A549 treated with AZD9567 at 1 μM for 4 hours (cell line): ENCODE results near the gene CASP2. TPM values are rescaled to one million over a fixed set of nuclear protein-coding genes. Genes with fewer than 3 reads are reported as not detected.

Experiments used
- total RNA-seq: library from RNA; stranded (reverse); fragments of 200-300 nt; extraction: Qiagen RNA extraction; gene quantifications from 5 replicates; pipeline ENCODE4 v1.2.3, GENCODE V29; 2022; ENCODE audit not compliant: insufficient read depth

Gene CASP2
- total RNA-seq, result 17.8 to 19.7 TPM (median 19.1 TPM) in 5 replicates

DNA sequence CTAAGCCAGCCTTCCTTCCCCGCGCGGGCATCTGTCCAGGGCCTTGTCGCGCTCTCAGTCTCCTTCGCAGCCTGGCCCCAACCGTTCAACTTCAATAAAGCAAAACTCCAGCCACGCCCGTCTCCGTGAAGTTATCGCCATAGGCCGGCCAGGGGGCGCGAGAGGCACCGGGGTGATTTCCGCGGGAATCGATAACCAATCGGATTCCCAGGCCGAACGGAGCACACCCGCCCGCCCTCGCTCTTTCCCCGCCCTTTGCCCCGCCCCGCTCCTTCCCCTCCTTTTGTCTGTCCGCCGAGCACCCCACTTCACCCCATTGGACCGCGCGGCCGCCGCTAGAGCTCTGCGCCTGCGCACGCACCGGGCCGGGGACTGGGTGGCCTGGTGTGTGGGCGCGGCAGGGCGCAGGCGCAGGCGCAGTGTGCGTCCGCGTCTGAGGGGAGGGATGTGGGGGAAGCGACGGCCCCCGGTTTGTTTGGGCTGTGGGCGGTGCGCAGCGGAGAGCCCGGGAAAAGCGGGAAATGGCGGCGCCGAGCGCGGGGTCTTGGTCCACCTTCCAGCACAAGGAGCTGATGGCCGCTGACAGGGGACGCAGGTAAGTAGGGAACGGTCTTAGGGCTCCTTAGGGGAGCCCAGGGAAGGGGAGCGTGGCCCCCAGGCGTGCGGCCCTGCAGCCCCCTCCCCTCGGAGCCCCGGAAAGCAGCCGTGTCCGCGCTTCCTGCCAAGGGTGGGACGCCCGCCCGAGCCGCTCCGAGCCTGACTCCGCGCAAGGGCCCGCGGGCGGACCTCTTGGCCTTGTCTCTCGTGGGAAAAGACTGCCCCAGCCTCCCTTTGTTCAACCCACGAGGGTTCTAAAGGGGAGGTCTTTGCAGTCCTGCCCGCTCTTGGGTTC lies at the start of gene CASP2:
Gene CASP2 (plus strand): TSS at position 417 of the 892 bp plus-strand sequence. CDS start 105 bp downstream, at position 522.

DNA sequence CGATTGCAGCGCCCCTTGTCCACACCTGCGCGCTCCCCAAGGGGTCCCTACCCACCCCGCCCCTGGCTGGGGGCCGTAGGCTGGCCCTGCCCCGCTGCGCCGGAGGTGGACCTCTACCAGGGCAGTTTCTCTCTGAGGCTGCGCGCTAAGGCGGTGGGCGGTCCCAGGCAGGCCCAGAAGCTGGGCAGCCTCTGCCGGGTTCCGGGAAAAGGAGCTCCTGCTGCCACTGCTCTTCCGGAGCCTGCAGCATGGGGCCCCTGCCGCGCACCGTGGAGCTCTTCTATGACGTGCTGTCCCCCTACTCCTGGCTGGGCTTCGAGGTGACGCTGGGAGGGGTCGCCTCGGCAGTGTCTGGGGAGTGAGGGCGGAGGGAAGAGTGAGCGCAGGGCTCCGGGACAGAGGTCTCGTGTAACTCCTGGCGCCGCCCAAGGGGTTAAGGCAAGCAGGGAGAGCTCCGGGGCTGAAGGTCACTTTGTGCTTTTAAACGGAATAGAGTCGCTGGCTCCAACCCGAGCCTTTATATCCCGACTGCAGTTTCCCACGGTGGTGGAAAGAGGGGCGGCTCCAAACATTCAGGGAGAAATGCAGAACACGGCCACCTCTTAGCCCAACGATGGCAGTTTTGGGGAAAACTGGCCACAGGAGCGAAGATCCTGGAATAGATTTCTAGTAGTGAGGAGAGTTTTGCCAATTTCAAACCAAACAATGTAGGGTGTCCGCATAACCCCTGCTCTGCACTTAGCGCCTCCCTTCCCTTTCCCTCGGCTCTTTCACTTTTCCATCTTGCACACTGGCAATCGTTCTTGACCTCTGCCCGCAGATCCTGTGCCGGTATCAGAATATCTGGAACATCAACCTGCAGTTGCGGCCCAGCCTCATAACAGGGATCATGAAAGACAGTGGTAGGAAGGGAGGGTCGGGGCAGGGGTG lies 24.6 kb upstream of the CASP2 start, which contains the start of gene GSTK1:
Gene GSTK1 (plus strand): TSS at position 176 of the 930 bp plus-strand sequence. CDS start 73 bp downstream, at position 249.

DNA sequence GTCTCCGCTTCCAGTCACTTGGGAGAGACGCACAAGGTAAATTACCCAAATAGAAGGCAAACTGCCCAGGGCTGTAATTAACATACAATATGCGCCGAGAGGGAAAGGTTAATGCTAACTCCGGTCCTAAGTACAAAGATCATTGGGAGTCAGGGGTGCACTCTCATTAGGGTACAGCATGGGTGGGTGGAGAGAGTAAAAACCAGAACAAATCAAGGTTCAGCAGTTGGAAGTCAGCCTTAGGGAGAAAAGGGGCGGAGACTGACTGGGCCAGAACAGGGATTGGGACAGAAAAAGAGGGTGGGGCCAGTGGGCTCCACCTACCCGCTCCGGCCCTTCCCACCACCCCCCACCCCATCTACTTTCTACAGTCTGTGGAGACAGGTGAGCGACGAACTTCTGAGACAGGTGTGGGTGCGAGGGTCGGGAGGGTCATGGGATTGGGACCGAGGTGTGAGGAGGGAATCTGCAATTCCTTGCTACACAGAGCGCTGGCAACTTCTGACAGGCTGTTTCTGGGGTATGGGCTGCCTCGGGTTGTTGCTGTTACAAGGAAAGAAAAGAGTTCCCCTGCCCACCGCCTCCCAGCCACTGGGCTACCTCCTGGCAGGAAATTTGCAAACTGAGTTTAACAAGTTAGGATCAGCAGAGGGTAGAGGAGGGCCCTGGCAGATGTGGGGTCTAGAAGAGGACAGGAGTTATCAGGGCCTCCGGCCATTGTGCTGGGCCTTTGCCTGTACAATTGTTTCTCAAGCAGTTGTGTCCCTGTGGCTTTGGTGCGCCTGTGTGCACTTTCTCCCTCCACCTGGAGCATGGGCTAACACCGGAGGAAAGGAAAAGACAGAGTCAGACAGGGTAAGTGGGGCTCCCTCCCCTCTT lies 3.3 kb upstream of the CASP2 start, which contains the start of gene TMEM139:
Gene TMEM139 (plus strand): TSS at position 368 of the 879 bp plus-strand sequence. CDS start 1,000 bp downstream, outside the sequence.

DNA sequence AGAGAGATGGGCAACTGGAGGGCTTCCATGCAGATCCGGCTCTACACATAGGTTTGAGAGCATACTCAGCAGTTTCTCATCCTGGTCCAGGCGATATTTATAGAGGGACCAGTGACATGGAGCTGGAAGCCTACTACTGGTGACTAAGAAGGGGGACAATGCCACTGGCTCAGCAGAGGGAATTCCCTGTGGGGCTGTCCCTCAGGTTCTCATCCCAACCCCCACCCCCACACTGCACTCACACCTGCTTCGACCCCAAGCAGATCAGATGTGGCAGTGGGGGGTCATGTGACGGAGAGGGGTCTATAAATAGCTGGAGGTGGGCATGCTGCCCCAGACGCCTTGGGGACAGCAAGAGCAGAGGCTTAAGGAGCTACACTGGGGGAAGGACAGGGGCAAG lies 27.6 kb downstream of the CASP2 start, which contains the start of gene CLCN1:
Gene CLCN1 (plus strand): TSS at position 336 of the 400 bp plus-strand sequence. CDS start 102 bp downstream, outside the sequence.

Other genes starting within 250 kb of the CASP2 start
- gene OR6V1, start 236.0 kb upstream of the CASP2 start, total RNA-seq, result not detected in 5 replicates
- 0.27 to 0.28 TPM in 2 of 5 replicates, not detected in the others for gene PIP, start 156.3 kb upstream of the CASP2 start, total RNA-seq
- gene TAS2R39, start 104.9 kb upstream of the CASP2 start, total RNA-seq, result not detected in 5 replicates
- gene TAS2R40, start 66.3 kb upstream of the CASP2 start, total RNA-seq, result not detected in 5 replicates
- 118 to 128 TPM (median 122 TPM) in 5 replicates for gene GSTK1, start 24.9 kb upstream of the CASP2 start, total RNA-seq
- gene TMEM139, start 3.4 kb upstream of the CASP2 start, total RNA-seq, result 0.79 to 1.1 TPM (median 0.89 TPM) in 4 of 5 replicates, not detected in the other
- gene CLCN1, start 27.8 kb downstream of the CASP2 start, total RNA-seq, result 0.03 to 0.05 TPM (median 0.03 TPM) in 3 of 5 replicates, not detected in the others
- 0.26 to 0.41 TPM (median 0.37 TPM) in 4 of 5 replicates, not detected in the other for gene FAM131B, start 74.4 kb downstream of the CASP2 start, total RNA-seq
- 156 to 180 TPM (median 176 TPM) in 5 replicates for gene ZYX, start 93.0 kb downstream of the CASP2 start, total RNA-seq
- 0.03 to 0.05 TPM in 2 of 5 replicates, not detected in the others for gene EPHA1, start 120.5 kb downstream of the CASP2 start, total RNA-seq
- gene TAS2R60, start 155.1 kb downstream of the CASP2 start, total RNA-seq, result not detected in 5 replicates
- gene TAS2R41, start 189.5 kb downstream of the CASP2 start, total RNA-seq, result not detected in 5 replicates